ENCODE measurements around the gene RFX6. TPM values are rescaled to one million over a fixed set of nuclear protein-coding genes. Genes with fewer than 3 reads are reported as not detected.

Gene RFX6
- total RNA-seq, 1 experiment from 2014 or later = not detected

- no peaks in the 10 kb centered on the region for H3K9me3 ChIP-seq (ENCODE audit: control insufficient read depth in 1 of 2, insufficient read depth in 1 of 2, low read depth in 1 of 2, low read length in 2 of 2)
- ATAC-seq = no peak
- H3K9ac ChIP-seq (ENCODE audit: low read length) = no peak overlapping the region
- TF ChIP-seq EZH2phosphoT487 (IDR thresholded peaks at IDR 0.05; ENCODE audit: borderline replicate concordance) = no peak
- TF ChIP-seq FOSL1 (IDR thresholded peaks at IDR 0.05; ENCODE audit: low read depth) = no peak
- DNase-seq (ENCODE audit: low read depth, low spot score) = no peak
- intact Hi-C loops (cut with micrococcal nuclease) = no loop called here
- no peaks in the 10 kb centered on the region for H3K79me2 ChIP-seq (ENCODE audit: insufficient read depth, low read length)
- H3K36me3 ChIP-seq (ENCODE audit: control insufficient read depth in 1 of 2, insufficient read depth in 2 of 2, low read length in 2 of 2) = no peaks in the 10 kb centered on the region
- H3K4me3 ChIP-seq (replicated peaks in 1 of 2; ENCODE audit: low read depth in 1 of 2, low read length in 2 of 2) = no peak overlapping the region
- ChIA-PET RAD21 (ENCODE audit: low non-redundant PET in 1 of 2, low total read pairs in 2 of 2, uncharacterized antibody in 2 of 2, unreplicated experiment in 2 of 2) (no interaction called here), POLR2A (no interaction called here), CTCF (no interaction called here)
- H3K27ac ChIP-seq (ENCODE audit: low read depth, low read length) = no peak overlapping the region
- no peaks in the 10 kb centered on the region for H3K9me2 ChIP-seq (ENCODE audit: insufficient read depth)
- H3K4me2 ChIP-seq (ENCODE audit: low read length) = no peak overlapping the region
- no peaks in the 10 kb centered on the region for H3K4me1 ChIP-seq (ENCODE audit: control insufficient read depth in 1 of 2, insufficient read depth in 2 of 2, low read length in 2 of 2)
- no TSS peak for BruUV-seq (replicated peaks)
- no peaks in the 10 kb centered on the region for H3K27me3 ChIP-seq (ENCODE audit: insufficient read depth, low read length)
- no peaks in the 10 kb centered on the region for H4K20me1 ChIP-seq (ENCODE audit: insufficient read depth)
- H2AFZ ChIP-seq (ENCODE audit: low read depth, low read length, poor library complexity, severe bottlenecking) = no peak overlapping the region
These were observed 46.0 kb downstream of the RFX6 start for GRCh38 chr6:116922853-116923548.

- no peaks in the 10 kb centered on the region for H3K9me3 ChIP-seq (ENCODE audit: control insufficient read depth in 1 of 2, insufficient read depth in 1 of 2, low read depth in 1 of 2, low read length in 2 of 2)
- no peak overlapping the region for H3K27ac ChIP-seq (ENCODE audit: low read depth, low read length)
- BruUV-seq (replicated peaks) = no TSS peak
- intact Hi-C loops (cut with micrococcal nuclease) = no loop called here
- RAD21 ChIA-PET (ENCODE audit: low non-redundant PET in 1 of 2, low total read pairs in 2 of 2, uncharacterized antibody in 2 of 2, unreplicated experiment in 2 of 2) = no interaction called here
- CTCF ChIA-PET = no interaction called here
- no peak overlapping the region for H3K4me2 ChIP-seq (ENCODE audit: low read length)
- no peaks in the 10 kb centered on the region for H3K27me3 ChIP-seq (ENCODE audit: insufficient read depth, low read length)
- no peak overlapping the region for H3K4me3 ChIP-seq (replicated peaks in 1 of 2; ENCODE audit: low read depth in 1 of 2, low read length in 2 of 2)
- no peak for DNase-seq (ENCODE audit: low read depth, low spot score)
- H2AFZ ChIP-seq (ENCODE audit: low read depth, low read length, poor library complexity, severe bottlenecking) = no peak overlapping the region
- no peaks in the 10 kb centered on the region for H3K36me3 ChIP-seq (ENCODE audit: control insufficient read depth in 1 of 2, insufficient read depth in 2 of 2, low read length in 2 of 2)
- TF ChIP-seq EZH2 (IDR thresholded peaks at IDR 0.05) = no peak
- no peak for TF ChIP-seq TCF7L2 (IDR thresholded peaks at IDR 0.05; ENCODE audit: borderline replicate concordance, extremely low read depth, insufficient read depth, insufficient read length)
- no peak for TF ChIP-seq ATF3 (IDR thresholded peaks at IDR 0.05)
- no peak for TF ChIP-seq POLR2AphosphoS5 (IDR thresholded peaks at IDR 0.05; ENCODE audit: low read depth, low read length)
- TF ChIP-seq MAX (IDR thresholded peaks at IDR 0.05) = no peak
- no peak for TF ChIP-seq RAD21 (IDR thresholded peaks at IDR 0.05; ENCODE audit: low read depth)
- no peak for TF ChIP-seq ZNF274 (IDR thresholded peaks at IDR 0.05; ENCODE audit: low read depth, low read length)
- TF ChIP-seq EGR1 (IDR thresholded peaks at IDR 0.05; ENCODE audit: low read depth) = no peak
- TF ChIP-seq, protein P1, sequence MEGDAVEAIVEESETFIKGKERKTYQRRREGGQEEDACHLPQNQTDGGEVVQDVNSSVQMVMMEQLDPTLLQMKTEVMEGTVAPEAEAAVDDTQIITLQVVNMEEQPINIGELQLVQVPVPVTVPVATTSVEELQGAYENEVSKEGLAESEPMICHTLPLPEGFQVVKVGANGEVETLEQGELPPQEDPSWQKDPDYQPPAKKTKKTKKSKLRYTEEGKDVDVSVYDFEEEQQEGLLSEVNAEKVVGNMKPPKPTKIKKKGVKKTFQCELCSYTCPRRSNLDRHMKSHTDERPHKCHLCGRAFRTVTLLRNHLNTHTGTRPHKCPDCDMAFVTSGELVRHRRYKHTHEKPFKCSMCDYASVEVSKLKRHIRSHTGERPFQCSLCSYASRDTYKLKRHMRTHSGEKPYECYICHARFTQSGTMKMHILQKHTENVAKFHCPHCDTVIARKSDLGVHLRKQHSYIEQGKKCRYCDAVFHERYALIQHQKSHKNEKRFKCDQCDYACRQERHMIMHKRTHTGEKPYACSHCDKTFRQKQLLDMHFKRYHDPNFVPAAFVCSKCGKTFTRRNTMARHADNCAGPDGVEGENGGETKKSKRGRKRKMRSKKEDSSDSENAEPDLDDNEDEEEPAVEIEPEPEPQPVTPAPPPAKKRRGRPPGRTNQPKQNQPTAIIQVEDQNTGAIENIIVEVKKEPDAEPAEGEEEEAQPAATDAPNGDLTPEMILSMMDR (IDR thresholded peaks at IDR 0.05 in 2 of 3, conservative IDR thresholded peaks at IDR 0.05 in 1 of 3; ENCODE audit: borderline replicate concordance in 1 of 3, insufficient read depth in 1 of 3, low read depth in 2 of 3, low read length in 2 of 3) = no peak
- TF ChIP-seq CEBPB (IDR thresholded peaks at IDR 0.05; ENCODE audit: low read depth) = no peak
- no peak for TF ChIP-seq CBX3 (IDR thresholded peaks at IDR 0.05; ENCODE audit: low read depth)
- no peak for TF ChIP-seq SP1 (IDR thresholded peaks at IDR 0.05; ENCODE audit: low read depth)
- no peak for TF ChIP-seq ZFX (IDR thresholded peaks at IDR 0.05)
- no peak for TF ChIP-seq POLR2A (IDR thresholded peaks at IDR 0.05; ENCODE audit: borderline replicate concordance, extremely low read depth, insufficient read depth, insufficient read length)
- TF ChIP-seq SRF (IDR thresholded peaks at IDR 0.05; ENCODE audit: low read depth) = no peak
- TF ChIP-seq ELF1 (IDR thresholded peaks at IDR 0.05; ENCODE audit: borderline replicate concordance, low read depth) = no peak
- TF ChIP-seq EZH2phosphoT487 (IDR thresholded peaks at IDR 0.05; ENCODE audit: borderline replicate concordance) = no peak
- no peak for TF ChIP-seq SIN3A (IDR thresholded peaks at IDR 0.05; ENCODE audit: low read depth)
- no peaks in the 10 kb centered on the region for H3K79me2 ChIP-seq (ENCODE audit: insufficient read depth, low read length)
- H3K9ac ChIP-seq (ENCODE audit: low read length) = no peak overlapping the region
- no peak for ATAC-seq
- no peaks in the 10 kb centered on the region for H3K9me2 ChIP-seq (ENCODE audit: insufficient read depth)
- no peaks in the 10 kb centered on the region for H3K4me1 ChIP-seq (ENCODE audit: control insufficient read depth in 1 of 2, insufficient read depth in 2 of 2, low read length in 2 of 2)
- POLR2A ChIA-PET = no interaction called here
- no peaks in the 10 kb centered on the region for H4K20me1 ChIP-seq (ENCODE audit: insufficient read depth)
These were observed 47.2 kb downstream of the RFX6 start for GRCh38 chr6:116924245-116924644.

Measured in HCT116 (cell line).